ENCODE results near the gene NCOA3. TPM values are rescaled to one million over a fixed set of nuclear protein-coding genes. Genes with fewer than 3 reads are reported as not detected.

NCOA3 gene
- total and polyA plus RNA-seq, 7 donors, result 4.8 to 51.0 (median 22.8) TPM

DNA sequence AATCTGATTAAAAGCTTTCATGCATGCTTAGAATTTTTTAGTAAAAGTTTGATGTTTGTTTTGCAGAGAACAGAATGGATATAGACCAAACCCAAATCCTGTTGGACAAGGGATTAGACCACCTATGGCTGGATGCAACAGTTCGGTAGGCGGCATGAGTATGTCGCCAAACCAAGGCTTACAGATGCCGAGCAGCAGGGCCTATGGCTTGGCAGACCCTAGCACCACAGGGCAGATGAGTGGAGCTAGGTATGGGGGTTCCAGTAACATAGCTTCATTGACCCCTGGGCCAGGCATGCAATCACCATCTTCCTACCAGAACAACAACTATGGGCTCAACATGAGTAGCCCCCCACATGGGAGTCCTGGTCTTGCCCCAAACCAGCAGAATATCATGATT, 133.6 kb downstream of the NCOA3 start:
- H3K36me3 ChIP-seq, result peaks cover 9 to 84% (median 25%) of the 10 kb centered on the region in 4 donors
- WGBS, 2 donors, result 98% methylated on average over 4 of the region's 4 CpGs
- no peak for TF ChIP-seq EP300 (IDR thresholded peaks at IDR 0.05)
- no peak for TF ChIP-seq CTCF (IDR thresholded peaks at IDR 0.05)
- TF ChIP-seq POLR2A (IDR thresholded peaks at IDR 0.05), result no peak
- no peak for TF ChIP-seq POLR2AphosphoS5 (IDR thresholded peaks at IDR 0.05)
- no peak overlapping the region for H3K4me3 ChIP-seq
- intact Hi-C loops (cut with DNase I), result no loop called here
- H3K9me3 ChIP-seq, result no peaks in the 10 kb centered on the region
- no peak for DNase-seq
- no peaks in the 10 kb centered on the region for H3K27me3 ChIP-seq
- H3K4me1 ChIP-seq, result no peaks in the 10 kb centered on the region
- no peak overlapping the region for H3K27ac ChIP-seq

DNA sequence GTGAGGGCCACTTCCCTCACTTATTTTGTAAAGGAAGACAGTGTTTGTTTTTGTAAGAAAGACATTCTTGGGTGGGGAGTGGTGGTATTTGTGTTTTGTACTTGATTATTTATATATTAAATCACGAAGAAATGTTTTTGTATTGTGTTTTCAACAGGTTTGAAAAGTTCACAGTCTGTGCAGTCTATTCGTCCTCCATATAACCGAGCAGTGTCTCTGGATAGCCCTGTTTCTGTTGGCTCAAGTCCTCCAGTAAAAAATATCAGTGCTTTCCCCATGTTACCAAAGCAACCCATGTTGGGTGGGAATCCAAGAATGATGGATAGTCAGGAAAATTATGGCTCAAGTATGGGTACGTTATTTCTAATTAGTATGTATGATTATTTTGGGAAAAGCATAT, 137.2 kb downstream of the NCOA3 start:
- no peak overlapping the region for H3K27ac ChIP-seq
- peaks cover 9 to 89% (median 32%) of the 10 kb centered on the region in 4 donors for H3K36me3 ChIP-seq
- intact Hi-C loops (cut with DNase I), result no loop called here

DNA sequence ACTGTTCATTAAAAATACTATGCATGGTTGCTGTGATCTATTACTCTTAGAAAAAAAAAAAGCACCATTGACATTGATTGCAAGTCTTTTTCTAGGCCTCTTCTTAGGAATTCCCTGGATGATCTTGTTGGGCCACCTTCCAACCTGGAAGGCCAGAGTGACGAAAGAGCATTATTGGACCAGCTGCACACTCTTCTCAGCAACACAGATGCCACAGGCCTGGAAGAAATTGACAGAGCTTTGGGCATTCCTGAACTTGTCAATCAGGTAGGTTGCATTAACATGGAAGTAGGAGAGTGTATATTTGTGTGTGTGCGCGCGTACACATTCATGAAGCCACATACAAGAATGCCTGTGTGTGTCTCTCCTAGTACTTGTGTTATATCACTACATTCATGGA, 140.4 kb downstream of the NCOA3 start:
- Histone ChIP-seq H3K4me3 (no peak overlapping the region), H3K4me1 (no peaks in the 10 kb centered on the region), H3K36me3 (peaks cover 0 to 87% (median 27%) of the 10 kb centered on the region in 4 donors), H3K9me3 (no peaks in the 10 kb centered on the region), H3K27ac (no peak overlapping the region), H3K27me3 (no peaks in the 10 kb centered on the region)
- TF ChIP-seq CTCF (IDR thresholded peaks at IDR 0.05), result no peak
- TF ChIP-seq POLR2AphosphoS5 (IDR thresholded peaks at IDR 0.05), result no peak
- TF ChIP-seq POLR2A (IDR thresholded peaks at IDR 0.05), result no peak
- TF ChIP-seq EP300 (IDR thresholded peaks at IDR 0.05), result no peak
- intact Hi-C loops (cut with DNase I), result no loop called here
- WGBS, 2 donors, result 97% methylated on average over 4 of the region's 4 CpGs
- no peak for DNase-seq

More for the DNA sequence above, 137.2 kb downstream of the NCOA3 start:
- Histone ChIP-seq H3K27me3 (no peaks in the 10 kb centered on the region), H3K9me3 (no peaks in the 10 kb centered on the region), H3K4me3 (no peak overlapping the region), H3K4me1 (no peaks in the 10 kb centered on the region)
- TF ChIP-seq POLR2A (IDR thresholded peaks at IDR 0.05) (no peak), EP300 (IDR thresholded peaks at IDR 0.05) (no peak), POLR2AphosphoS5 (IDR thresholded peaks at IDR 0.05) (no peak), CTCF (IDR thresholded peaks at IDR 0.05) (no peak)
- DNase-seq, result no peak
- 64% methylated on average over 4 of the region's 4 CpGs for WGBS, 2 donors

- Histone ChIP-seq H3K4me3 (no peak overlapping the region), H3K9me3 (no peaks in the 10 kb centered on the region), H3K27me3 (no peaks in the 10 kb centered on the region), H3K4me1 (no peaks in the 10 kb centered on the region), H3K27ac (no peak overlapping the region), H3K36me3 (peaks cover 0 to 87% (median 31%) of the 10 kb centered on the region in 4 donors)
- 80 to 87% methylated on average over 4 of the region's 4 CpGs for WGBS, 2 donors
- intact Hi-C loops (cut with DNase I), result no loop called here
- DNase-seq, result no peak
- TF ChIP-seq POLR2AphosphoS5 (IDR thresholded peaks at IDR 0.05), result no peak
- no peak for TF ChIP-seq CTCF (IDR thresholded peaks at IDR 0.05)
Measured at GRCh38 chr20:47642624-47643023, 140.9 kb downstream of the NCOA3 start.

GRCh38 chr20:47645632-47646031, 143.9 kb downstream of the NCOA3 start:
- TF ChIP-seq EP300 (IDR thresholded peaks at IDR 0.05) (no peak), CTCF (IDR thresholded peaks at IDR 0.05) (no peak), POLR2A (IDR thresholded peaks at IDR 0.05) (no peak)
- no peak for DNase-seq
- no peaks in the 10 kb centered on the region for H3K4me1 ChIP-seq
- H3K36me3 ChIP-seq, result peaks cover 12 to 88% (median 34%) of the 10 kb centered on the region in 4 donors
- intact Hi-C loops (cut with DNase I), result no loop called here
- no peak overlapping the region for H3K4me3 ChIP-seq
- no peak overlapping the region for H3K27ac ChIP-seq
- no peaks in the 10 kb centered on the region for H3K27me3 ChIP-seq
- H3K9me3 ChIP-seq, result no peaks in the 10 kb centered on the region
- WGBS, 2 donors, result 75 to 95% methylated on average over 2 of the region's 2 CpGs
